ENCODE data around the gene SLAIN2.
"Not testable (repeated sequence)": the region's sequence is repeated elsewhere in the genome, so short reads cannot be mapped to it uniquely, and the experiment has no call there.

The SLAIN2 gene

DNA sequence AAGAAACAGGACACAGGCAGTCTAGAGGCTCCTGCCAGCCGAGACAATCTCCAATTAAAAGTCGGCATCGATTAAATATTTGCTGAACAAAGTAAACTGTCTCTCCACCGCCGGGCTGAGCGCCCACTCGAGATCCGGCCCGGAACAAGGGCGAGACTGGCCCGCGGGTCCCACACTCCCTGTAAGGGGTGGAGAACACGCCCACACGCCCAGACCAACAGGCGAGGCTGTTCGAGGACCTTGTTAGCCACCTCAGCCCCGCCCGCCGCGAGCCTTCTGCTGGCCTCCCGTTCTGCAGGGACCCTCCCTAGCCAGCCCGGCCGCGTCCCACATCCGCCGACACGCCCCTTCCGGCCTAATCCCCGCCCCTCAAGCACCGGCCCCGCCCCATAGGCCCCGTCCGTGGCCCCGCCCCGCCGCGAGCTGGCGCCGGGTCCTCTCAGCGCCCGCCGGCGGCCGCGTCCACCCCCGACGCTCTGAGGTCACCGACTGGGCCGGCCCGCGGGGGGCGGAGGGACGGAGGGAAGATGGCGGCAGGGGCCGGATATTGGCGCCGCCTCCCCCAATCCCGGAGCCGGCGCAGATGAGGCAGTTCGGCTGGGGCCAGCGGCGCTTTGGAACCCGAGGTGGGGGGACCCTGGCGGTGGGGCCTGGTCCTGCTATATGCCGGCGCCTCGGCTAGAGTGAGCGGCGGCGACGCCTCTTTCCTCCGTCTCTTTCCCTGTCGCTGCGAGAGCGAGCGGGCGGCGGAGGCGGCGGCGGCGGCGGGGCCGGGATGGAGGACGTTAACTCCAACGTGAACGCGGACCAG lies at the start of gene SLAIN2:
Gene SLAIN2 (plus strand): TSS at position 565 of the 811 bp plus-strand sequence. CDS start 211 bp downstream, at position 776.
- DNase-seq, result peak; percentile 93 to 98

DNA sequence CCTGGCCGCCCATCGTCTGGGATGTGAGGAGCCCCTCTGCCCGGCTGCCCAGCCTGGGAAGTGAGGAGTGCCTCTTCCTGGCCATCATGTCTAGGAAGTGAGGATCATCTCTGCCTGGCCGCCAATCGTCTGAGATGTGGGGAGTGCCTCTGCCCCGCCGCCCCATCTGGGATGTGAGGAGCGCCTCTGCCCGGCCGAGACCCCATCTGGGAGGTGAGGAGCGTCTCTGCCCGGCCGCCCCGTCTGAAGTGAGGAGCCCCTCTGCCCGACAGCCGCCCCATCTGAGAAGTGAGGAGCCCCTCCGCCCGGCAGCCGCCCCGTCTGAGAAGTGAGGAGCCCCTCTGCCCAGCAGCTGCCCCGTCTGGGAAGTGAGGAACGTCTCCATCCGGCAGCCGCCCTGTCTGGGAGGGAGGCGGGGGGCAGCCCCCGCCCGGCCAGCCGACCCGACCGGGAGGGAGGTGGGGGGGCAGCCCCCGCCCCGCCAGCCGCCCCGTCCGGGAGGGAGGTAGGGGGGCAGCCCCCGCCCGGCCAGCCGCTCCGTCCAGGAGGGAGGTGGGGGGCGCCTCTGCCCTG lies 49.0 kb upstream of the SLAIN2 start:
- not testable (repeated sequence) for DNase-seq

DNA sequence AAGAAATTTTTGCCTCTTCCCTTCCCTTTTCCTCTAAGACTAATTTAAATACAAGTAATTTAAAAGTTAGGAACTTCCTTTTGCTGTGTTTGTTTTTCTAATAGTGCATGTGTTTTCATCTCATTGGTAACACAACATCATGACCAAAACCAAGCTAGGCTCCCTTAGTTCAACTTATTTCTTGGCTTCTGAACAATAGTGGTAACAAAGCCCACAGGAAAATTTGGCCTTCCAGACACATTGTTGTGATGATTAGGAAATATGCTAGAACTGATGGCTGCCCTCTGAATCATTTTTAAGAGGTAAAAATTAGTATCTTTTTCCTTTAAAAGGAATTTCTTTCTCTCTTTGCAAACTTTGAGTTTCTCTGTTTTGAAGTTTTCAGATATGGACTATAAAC lies 46.2 kb upstream of the SLAIN2 start:
- no peak for DNase-seq

DNA sequence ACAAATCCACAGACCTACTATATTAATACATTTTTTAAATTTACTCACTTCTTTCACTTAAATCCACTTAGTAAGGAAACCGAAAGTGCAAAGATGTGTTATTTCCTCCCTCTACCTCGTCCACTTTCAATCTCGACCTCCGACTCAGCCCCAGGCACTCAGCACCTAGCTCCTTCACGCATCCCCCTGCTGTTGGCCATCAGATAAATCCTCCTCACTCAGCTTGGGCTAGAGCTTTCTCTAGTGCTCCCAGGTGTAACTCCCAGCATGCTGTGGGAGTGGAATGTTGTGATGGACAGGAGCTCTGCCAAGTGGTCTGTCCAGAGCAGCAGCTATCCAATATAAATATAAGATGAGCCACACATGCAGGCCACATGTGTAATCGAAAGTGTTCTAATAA lies 45.0 kb upstream of the SLAIN2 start:
- no peak for DNase-seq

DNA sequence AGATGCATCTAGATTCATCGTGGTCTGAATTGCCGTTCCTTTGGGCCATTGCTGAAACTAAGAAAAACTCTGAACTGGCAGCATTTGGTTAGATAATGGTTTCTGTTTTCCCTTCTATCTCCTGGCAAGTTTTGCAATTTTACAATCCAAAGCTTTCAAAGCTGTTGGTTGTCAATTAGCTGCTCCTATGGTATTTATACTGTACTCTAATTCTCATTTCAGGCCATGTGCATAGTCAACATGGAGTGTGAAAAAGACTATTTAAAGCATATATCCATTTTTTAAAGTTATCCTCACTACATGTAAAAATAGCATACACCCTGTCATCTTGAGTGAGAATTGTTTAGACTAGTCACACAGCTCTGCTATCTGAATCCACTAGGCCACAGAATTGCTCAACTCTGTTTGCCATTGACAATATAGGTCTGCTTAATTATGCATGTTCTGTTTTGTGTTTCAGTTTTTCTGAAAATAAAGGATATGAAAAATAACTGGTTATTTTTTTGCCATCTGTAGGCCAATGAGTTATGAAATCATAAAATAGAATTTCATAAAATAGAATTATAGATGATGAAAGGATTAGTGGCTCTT lies 44.0 kb upstream of the SLAIN2 start:
- no peak for DNase-seq

DNA sequence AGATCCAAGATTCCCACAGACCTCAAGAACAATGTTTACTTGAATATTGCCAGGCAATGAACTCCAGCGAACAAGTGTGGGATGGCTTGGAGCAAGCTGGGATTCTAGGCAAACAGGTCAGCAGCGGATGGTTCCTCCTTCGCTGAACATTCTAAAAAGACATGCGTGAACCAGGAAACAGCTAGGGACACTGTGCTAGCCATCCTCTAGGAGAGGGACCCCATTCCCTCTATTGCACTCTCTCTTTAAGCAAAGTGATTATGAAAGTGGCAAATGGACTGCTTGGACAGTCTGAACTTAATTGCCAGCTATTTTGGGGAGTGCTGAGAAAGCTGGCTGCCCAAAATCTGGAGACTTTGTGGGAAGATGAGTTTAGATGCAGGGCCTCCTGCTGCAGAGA lies 41.8 kb upstream of the SLAIN2 start:
- no peak for DNase-seq

DNA sequence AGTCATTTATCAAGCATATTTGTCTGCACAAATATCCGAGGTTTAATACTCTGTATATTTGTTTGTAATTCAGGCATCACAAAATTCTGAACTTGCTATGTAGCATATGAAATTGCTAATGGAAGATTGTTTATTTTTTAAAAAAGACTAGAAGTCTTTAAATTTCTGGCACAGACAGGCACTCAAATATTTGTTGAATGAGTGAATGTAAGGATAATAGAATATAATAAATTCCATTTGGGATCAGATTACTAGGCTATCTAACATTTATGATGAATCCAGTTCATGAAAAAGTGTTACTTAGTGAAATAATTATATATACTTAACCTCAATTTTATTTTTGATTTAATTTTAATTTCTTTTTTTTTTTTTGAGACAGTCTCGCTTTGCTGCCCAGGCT lies 41.3 kb upstream of the SLAIN2 start:
- DNase-seq, result no peak

DNA sequence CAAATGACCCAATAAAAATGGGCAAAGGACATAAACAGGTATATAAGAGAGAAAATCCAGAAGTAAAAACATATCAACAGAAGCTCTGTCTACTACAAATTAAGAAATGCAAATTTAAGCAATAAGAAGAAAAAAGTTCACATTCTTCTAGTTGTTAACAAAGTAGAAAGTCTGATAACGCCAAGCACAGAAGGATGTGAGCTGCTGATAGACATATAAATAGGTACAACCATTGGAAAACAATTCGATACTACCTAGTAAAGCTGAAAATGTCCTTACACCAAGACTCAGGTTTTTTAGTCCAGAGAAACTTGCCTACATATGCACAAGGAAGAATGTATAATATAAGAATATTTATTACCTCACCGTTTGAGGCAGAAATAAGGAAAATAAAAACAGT lies 35.8 kb upstream of the SLAIN2 start:
- no peak for DNase-seq

DNA sequence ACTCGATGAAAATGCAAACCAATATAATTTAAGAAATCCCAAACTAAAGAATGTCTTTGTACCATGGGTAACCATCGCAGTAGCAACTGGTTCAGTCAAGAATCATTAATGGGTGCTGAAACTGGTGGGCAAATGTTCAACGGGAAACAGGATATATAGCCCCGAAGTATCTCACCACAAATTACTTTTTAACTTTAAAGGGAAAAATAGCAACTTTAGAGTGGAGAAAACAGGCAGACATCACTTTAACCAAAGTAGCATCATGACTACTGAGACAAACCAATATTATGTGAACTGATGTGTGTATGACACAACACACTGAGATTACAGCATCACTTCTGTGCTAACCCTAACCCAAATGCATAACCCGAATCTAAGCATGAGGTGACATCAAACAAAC lies 33.8 kb upstream of the SLAIN2 start:
- no peak for DNase-seq

DNA sequence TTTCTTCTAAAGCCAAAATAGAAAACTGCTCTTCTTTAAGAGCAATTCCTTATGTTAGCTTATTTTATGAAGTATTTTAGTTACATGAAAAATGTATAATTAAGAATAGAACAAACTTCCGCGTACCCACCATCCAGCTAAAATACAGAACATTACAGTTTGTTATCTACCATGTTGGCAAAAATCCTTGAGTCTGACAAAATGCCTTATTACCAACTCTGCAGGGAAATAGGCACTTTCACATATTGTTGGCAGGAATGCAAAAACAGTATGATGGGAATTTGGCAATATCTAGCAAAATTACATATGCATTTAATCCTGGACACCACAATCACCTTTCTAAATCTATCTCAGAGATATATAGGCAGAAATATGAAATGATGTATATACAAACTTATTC lies 32.4 kb upstream of the SLAIN2 start:
- DNase-seq, result no peak

DNA sequence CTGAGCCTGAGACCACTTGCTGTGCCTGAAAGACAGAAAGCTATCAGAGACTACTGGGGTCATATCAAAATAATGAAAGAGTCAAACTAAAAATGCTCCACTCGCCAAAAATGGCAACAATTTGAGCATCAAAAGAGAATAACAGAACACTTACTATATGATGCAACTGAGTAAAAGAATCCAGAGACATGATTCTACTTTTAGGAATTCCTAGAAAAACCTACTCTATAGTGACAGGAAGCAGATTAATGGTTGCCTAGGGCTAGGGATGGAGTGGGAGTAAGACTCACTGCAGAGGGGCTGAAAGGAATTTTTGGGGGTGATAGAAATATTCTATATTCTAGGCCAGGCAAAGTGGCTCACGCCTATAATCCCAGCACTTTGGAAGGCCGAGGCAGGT lies 29.4 kb upstream of the SLAIN2 start:
- DNase-seq, result no peak

DNA sequence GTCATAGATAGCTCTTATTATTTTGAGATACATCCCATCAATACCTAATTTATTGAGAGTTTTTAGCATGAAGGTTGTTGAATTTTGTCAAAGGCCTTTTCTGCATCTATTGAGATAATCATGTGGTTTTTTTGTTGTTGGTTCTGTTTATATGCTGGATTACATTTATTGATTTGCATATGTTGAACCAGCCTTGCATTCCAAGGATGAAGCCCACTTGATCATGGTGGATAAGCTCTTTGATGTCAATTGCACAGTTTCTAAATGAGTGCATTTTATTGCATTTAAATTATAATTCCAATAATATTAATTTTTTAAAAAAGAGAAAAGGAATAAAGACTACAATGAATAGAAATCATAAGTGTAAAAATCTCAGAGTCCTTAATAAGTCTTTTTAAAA lies 26.6 kb upstream of the SLAIN2 start:
- DNase-seq, result not testable (repeated sequence)

DNA sequence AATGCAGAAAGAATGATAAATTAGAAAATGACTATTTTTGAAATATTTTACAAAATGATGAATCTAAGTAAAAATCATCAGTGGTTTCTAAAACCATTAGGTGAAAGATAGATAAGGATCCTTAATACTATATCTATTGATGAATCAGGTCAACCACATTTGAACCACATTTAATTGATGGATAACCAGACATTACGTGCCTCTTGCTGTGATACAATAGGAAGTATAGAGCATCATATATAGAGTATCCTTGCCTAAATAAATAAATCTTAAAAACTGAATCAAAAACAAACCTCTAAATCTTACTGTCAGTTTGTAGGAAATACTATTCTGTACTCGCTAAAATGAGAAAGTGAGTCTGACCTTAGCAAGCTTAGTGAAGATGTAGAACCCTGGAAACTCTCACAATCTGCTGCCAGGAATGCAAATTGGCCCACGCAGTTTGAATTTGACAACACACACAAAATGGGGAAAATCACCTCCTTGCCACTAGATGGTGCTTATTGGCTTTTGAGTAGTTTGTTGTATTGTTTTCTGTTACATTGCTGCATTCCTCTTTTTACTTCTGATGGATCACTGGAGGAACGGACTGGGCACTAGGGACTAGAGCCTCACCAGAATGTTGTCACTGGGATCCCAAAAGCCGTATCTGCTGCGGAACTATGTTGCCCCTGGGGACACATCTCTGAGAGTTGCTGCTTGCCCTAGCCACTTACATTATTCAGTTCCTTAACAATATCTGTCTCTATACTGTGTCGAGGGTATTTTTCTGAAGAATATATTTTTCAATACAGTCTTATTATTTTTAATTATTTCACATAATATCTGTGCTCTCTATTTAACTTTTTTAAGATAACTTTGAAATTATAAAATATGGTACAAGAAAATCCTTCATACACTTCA lies 25.4 kb upstream of the SLAIN2 start:
- peak in 1 of 2 experiments; percentile 65 for DNase-seq

DNA sequence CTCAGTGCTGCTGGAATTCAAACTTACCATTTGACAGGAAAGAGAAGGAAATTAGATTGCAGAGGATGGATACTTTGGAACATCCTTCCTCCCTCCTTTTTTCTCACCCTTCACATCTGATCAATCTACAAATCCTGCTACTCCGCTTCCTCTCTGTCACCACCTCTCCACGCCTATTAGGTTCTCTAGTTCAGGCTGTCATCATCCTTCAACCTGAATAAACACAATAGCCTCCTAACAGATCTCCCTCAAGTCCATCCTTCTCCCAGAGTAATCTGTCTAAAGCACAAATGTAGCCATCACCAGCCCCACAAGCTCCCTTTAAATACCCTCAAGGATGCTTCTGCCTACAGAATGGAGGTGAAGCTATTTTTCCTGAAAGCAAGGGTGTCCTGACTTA lies 20.0 kb upstream of the SLAIN2 start:
- DNase-seq, result no peak

DNA sequence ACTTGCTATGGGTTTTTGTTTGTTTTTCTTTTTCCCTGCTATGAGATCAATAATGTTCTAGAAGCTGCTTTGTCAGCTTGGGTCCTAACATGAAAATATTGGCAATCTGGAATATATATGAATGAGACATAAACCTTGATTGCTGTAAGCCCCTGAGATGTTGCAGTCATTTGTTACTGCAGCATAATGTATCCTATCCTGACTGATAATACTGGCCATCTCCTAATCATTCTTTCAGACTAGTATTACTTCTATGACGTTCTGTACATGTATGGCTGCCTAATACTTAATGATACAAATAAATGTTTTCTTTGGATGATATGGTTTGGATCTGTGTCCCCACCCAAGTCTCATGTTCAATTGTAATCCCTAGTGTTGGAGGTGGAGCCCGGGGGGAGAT lies 19.3 kb upstream of the SLAIN2 start:
- no peak for DNase-seq

DNA sequence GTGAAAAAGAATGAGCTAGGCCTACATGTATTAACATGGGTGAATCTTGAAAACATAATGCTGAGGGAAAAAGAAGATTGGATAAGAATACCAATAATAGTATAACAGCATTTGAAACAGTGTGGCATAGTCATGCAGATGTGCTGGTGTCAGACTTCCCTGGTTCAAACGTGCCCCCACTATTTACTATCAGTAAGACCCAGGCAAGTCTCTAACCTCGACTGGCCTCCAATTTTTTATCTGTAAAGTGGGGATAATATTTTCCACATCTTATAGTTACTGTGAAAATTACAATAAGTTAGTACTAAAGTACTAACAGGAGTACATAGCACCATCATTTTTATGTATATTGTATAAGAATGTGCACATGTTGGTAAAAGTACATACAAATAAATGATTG lies 17.0 kb upstream of the SLAIN2 start:
- DNase-seq, result no peak

DNA sequence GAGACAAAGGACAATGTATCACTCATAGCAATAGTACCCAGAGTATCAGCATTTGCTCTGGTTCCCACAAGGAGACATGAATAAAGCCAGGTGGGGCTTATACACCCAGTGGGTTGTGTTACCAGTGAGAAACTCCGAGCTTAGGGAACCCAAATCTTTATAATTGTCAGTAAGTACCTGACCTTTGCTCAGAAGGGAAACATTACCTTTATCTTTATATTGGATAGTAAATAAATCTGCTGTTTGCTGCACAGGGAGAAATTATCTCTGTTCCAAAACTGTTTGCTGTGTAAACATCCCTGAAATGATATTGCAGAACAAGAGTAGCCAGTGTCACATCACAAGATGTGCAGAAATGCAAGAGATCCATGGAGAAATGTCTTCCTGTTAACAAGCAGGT lies 12.1 kb upstream of the SLAIN2 start:
- DNase-seq, result no peak

DNA sequence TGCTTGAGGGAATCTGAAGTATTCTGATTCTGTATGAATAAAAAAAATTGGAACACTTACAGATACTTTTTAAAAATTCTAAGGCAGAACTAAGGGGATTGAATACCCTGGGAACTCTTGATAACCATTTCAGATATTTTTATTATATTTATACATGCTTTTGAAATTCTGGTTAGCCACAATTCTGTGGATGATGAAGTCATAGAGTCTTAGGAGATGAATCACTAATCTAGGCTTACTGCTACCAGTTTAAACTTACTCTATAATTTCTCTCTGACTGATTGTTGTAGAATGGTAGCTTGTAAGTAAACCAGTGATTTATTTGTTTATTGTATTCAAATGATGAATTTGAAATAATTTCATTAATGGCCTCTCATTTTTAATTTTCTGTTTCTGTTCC lies 11.4 kb upstream of the SLAIN2 start:
- no peak for DNase-seq

DNA sequence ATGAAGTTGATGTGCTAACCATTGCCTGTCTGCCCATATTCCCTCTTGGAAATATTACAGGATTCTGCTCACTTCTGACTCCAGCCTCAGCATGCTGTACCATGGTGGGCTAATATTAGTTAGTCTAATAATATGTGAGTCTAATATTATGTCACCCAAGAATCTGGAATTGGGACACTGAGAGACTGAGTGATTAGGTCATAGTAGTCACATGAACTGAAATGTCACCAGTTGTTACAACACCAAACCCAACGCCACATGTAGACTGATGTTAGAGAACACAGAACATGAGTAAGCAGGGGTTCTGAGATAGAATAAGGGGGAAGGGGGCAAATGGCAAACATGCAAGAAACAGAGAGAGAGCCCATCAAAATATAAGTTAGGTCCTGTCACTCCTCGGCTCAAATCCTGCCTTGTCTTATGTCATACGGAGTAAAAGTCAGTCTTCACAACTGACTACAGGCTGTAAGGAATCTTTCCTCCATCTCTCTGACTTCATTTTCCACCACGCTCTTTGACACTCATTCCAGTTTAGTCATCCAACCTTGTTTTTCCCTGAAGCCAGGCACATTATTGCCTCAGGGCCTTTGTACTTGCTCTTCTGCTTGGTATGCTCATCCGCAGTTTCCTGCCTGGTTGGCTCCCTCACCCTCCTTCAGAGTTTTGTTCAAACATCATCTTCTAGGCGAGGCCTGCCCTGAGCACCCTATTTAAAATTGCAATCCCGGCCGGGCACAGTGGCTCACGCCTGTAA lies 9.6 kb upstream of the SLAIN2 start:
- no peak for DNase-seq

DNA sequence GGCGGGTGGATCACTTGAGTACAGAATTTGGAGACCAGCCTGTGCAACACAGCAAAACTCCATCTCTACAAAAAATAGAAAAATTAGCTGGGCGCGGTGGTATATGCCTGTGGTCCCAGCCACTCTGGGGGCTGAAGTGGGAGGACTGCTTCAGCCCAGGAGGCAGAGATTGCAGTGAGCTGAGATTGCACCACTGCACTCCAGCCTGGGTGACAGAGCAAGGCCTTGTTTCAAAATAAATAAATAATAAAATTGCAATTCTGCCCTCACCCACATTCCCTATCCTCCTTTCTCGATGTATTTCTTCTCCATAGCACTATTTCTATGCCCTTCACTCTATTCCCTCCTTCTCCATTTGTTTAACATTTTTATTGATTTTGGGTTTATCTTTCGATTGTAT lies 8.7 kb upstream of the SLAIN2 start:
- no peak for DNase-seq

DNA sequence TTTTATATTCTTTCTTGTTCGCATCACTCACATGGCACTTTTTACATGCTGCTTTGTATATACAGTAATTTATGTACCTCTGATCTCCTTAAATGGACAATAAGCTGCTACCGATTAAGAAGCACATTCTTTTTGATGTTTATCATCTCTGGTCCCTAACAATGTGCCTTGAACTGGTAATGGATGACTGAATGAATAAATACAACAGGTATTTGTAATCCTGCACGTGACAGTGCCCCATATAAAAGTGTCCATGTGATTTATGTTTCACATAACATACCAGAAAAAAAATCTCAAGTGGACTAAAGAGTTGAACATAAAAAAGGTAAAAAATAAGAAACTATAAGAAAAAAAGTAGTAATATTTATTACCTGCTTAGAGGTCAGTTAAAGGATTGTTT lies 7.7 kb upstream of the SLAIN2 start:
- no peak for DNase-seq

DNA sequence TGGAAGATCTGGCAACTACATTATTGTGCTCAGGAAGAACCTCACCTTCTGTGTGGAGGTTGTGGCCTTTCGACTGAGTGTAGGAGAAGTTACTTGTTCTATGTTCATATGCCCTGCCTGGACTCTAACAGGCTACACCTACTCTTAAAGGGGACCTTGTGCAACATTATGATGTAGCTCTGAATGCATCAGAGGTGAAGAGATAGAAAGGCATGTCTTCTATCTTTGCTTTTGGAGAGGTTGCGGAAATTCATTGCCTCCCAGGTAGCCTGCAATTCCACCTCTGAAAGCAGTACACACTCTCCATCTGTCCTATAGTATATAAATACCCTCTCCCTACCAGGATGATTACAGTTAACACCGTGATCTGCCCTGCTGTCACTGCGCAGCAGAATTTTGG lies 7.1 kb upstream of the SLAIN2 start:
- DNase-seq, result no peak

Measured in NCI-H524 (cell line).